OCI-LY1 (cell line): Measurements from ENCODE around the gene CDH8.

Experiments
- H2AFZ ChIP-seq: fragments of 200-600 bp; sonication (generic), shearing (Covaris generic); 2 replicates; pipeline ENCODE4 v1.6.0; 2014; ENCODE audit warnings: antibody characterized with exemption, mild to moderate bottlenecking, low read length
- H3F3A ChIP-seq: fragments of 200-600 bp; sonication (generic), shearing (Covaris generic); 2 replicates; pipeline ENCODE4 v1.6.0; 2014; ENCODE audit warnings: mild to moderate bottlenecking, antibody characterized with exemption, low read length, moderate library complexity; ENCODE audit not compliant: insufficient read depth
- H3K27ac ChIP-seq: fragments of 200-600 bp; sonication (generic); 2 replicates; pipeline ENCODE4 v1.5.1; 2014; ENCODE audit warnings: low read length, mixed run types, mild to moderate bottlenecking, low read depth; ENCODE audit not compliant: poor library complexity, severe bottlenecking
- H3K27me3 ChIP-seq: fragments of 200-600 bp; sonication (generic); 2 replicates; pipeline ENCODE4 v1.6.0; 2014; ENCODE audit warnings: antibody characterized with exemption, mild to moderate bottlenecking, low read length, moderate library complexity; ENCODE audit not compliant: insufficient read depth
- H3K36me3 ChIP-seq: fragments of 200-600 bp; sonication (generic); 2 replicates; pipeline ENCODE4 v1.6.1; 2014; ENCODE audit warnings: mild to moderate bottlenecking, antibody characterized with exemption, low read length, moderate library complexity, mixed read lengths; ENCODE audit not compliant: insufficient read depth
- H3K4me1 ChIP-seq: fragments of 200-600 bp; sonication (generic); 2 replicates; pipeline ENCODE4 v1.5.1; 2014; ENCODE audit warnings: mild to moderate bottlenecking, low read length, moderate library complexity; ENCODE audit not compliant: insufficient read depth, severe bottlenecking
- H3K4me2 ChIP-seq: fragments of 200-600 bp; sonication (generic), shearing (Covaris generic); 2 replicates; pipeline ENCODE4 v1.6.1; 2014; ENCODE audit warnings: low read length
- H3K4me3 ChIP-seq: fragments of 200-600 bp; sonication (generic); 2 replicates; pipeline ENCODE4 v1.5.1; 2014; ENCODE audit warnings: low read length, low read depth, mild to moderate bottlenecking, mixed read lengths; ENCODE audit not compliant: poor library complexity, severe bottlenecking
- H3K79me2 ChIP-seq: fragments of 200-600 bp; shearing (Covaris generic); 2 replicates; pipeline ENCODE4 v1.6.1; 2016; ENCODE audit warnings: mixed run types, low read length, mixed read lengths; ENCODE audit not compliant: insufficient read depth
- H3K9ac ChIP-seq: fragments of 200-600 bp; sonication (generic), shearing (Covaris generic); 2 replicates; pipeline ENCODE4 v1.6.1; 2014; ENCODE audit warnings: mild to moderate bottlenecking, low read length, mixed read lengths
- H3K9me2 ChIP-seq: fragments of 200-600 bp; sonication (generic), shearing (Covaris generic); 2 replicates; pipeline ENCODE4 v1.6.1; 2014; ENCODE audit warnings: low read depth, mild to moderate bottlenecking, low read length, mixed read lengths
- H3K9me3 ChIP-seq: fragments of 200-600 bp; shearing (Covaris generic); 2 replicates; pipeline ENCODE4 v1.6.1; 2014; ENCODE audit warnings: low read length, mixed read lengths
- H4K20me1 ChIP-seq: fragments of 200-600 bp; sonication (generic), shearing (Covaris generic); 2 replicates; pipeline ENCODE4 v1.6.0; 2016; ENCODE audit warnings: mild to moderate bottlenecking, low read length; ENCODE audit not compliant: insufficient read depth
- CTCF ChIP-seq: fragments of 200-600 bp; sonication (generic), shearing (Covaris generic); IDR thresholded peaks from 2 replicates; pipeline ENCODE4 v1.5.1; 2017; ENCODE audit warnings: mild to moderate bottlenecking, antibody characterized with exemption, low read length, moderate library complexity, mixed read lengths
- EZH2 ChIP-seq: fragments of 200-600 bp; sonication (generic), shearing (Covaris generic); IDR thresholded peaks from 2 replicates; pipeline ENCODE4 v1.8.0; 2017; ENCODE audit warnings: borderline replicate concordance, mixed run types, mild to moderate bottlenecking, antibody characterized with exemption, low read length, moderate library complexity, mixed read lengths

The CDH8 gene

GRCh38 chr16:61891460-61891859 lies 144.8 kb downstream of the CDH8 start:
- H3K79me2 ChIP-seq, result no peaks in the 10 kb centered on the region
- H3K9ac ChIP-seq, result no peak overlapping the region
- no peak for TF ChIP-seq EZH2
- TF ChIP-seq CTCF, result no peak
- no peak overlapping the region for H3K4me3 ChIP-seq
- H2AFZ ChIP-seq, result no peak overlapping the region
- no peaks in the 10 kb centered on the region for H3K36me3 ChIP-seq
- H3F3A ChIP-seq, result no peaks in the 10 kb centered on the region
- no peaks in the 10 kb centered on the region for H3K9me3 ChIP-seq
- no peaks in the 10 kb centered on the region for H3K27me3 ChIP-seq
- peaks cover 20% of the 10 kb centered on the region for H3K4me1 ChIP-seq
- no peak overlapping the region for H3K27ac ChIP-seq
- H4K20me1 ChIP-seq, result no peaks in the 10 kb centered on the region
- H3K9me2 ChIP-seq, result no peaks in the 10 kb centered on the region
- H3K4me2 ChIP-seq, result no peak overlapping the region

- H2AFZ ChIP-seq, result no peak overlapping the region
- TF ChIP-seq EZH2 (no peak), CTCF (no peak)
- H3K4me3 ChIP-seq, result no peak overlapping the region
- H3K4me1 ChIP-seq, result peaks cover 17% of the 10 kb centered on the region
- no peaks in the 10 kb centered on the region for H3K9me2 ChIP-seq
- H3K27ac ChIP-seq, result no peak overlapping the region
- no peaks in the 10 kb centered on the region for H3K9me3 ChIP-seq
- no peak overlapping the region for H3K9ac ChIP-seq
- no peaks in the 10 kb centered on the region for H4K20me1 ChIP-seq
- H3K27me3 ChIP-seq, result no peaks in the 10 kb centered on the region
- no peaks in the 10 kb centered on the region for H3K79me2 ChIP-seq
- H3F3A ChIP-seq, result no peaks in the 10 kb centered on the region
- H3K36me3 ChIP-seq, result no peaks in the 10 kb centered on the region
- no peak overlapping the region for H3K4me2 ChIP-seq
Observed at GRCh38 chr16:61890386-61890785, 145.9 kb downstream of the CDH8 start.

GRCh38 chr16:61887903-61888302 lies 148.3 kb downstream of the CDH8 start:
- Histone ChIP-seq H3K9ac (no peak overlapping the region), H2AFZ (no peak overlapping the region), H4K20me1 (no peaks in the 10 kb centered on the region), H3K4me2 (no peak overlapping the region), H3K9me3 (no peaks in the 10 kb centered on the region), H3K9me2 (no peaks in the 10 kb centered on the region), H3F3A (no peaks in the 10 kb centered on the region), H3K27ac (no peak overlapping the region), H3K36me3 (no peaks in the 10 kb centered on the region), H3K27me3 (no peaks in the 10 kb centered on the region), H3K4me3 (no peak overlapping the region), H3K4me1 (peaks cover 17% of the 10 kb centered on the region), H3K79me2 (no peaks in the 10 kb centered on the region)
- TF ChIP-seq EZH2 (no peak), CTCF (no peak)
